ENCODE results near the gene ADAMTSL3. TPM values are rescaled to one million over a fixed set of nuclear protein-coding genes. Genes with fewer than 3 reads are reported as not detected.

Gene ADAMTSL3
- total RNA-seq, 1 experiment from 2014 or later = 0.05 TPM

GRCh38 chr15:83858820-83859505 is 205.0 kb downstream of the ADAMTSL3 start:
- no peak overlapping the region for H3K4me3 ChIP-seq (replicated peaks in 1 of 2; ENCODE audit: low read depth in 1 of 2, low read length in 2 of 2)
- peaks cover 0 to 4% of the 10 kb centered on the region in 2 experiments; a peak in 1 of 4 replicates for H3K4me1 ChIP-seq (ENCODE audit: control insufficient read depth in 1 of 2, insufficient read depth in 2 of 2, low read length in 2 of 2)
- ChIA-PET RAD21 (ENCODE audit: low non-redundant PET in 1 of 2, low total read pairs in 2 of 2, uncharacterized antibody in 2 of 2, unreplicated experiment in 2 of 2) (no interaction called here), POLR2A (no interaction called here), CTCF (no interaction called here)
- H3K9me3 ChIP-seq (ENCODE audit: control insufficient read depth in 1 of 2, insufficient read depth in 1 of 2, low read depth in 1 of 2, low read length in 2 of 2) = no peaks in the 10 kb centered on the region
- H3K36me3 ChIP-seq (ENCODE audit: control insufficient read depth in 1 of 2, insufficient read depth in 2 of 2, low read length in 2 of 2) = no peaks in the 10 kb centered on the region
- H3K9ac ChIP-seq (ENCODE audit: low read length) = no peak overlapping the region
- no peak overlapping the region for H3K27ac ChIP-seq (ENCODE audit: low read depth, low read length)
- BruUV-seq (replicated peaks) = no TSS peak
- TF ChIP-seq POLR2AphosphoS5 (IDR thresholded peaks at IDR 0.05; ENCODE audit: low read depth, low read length) (no peak), ZFX (IDR thresholded peaks at IDR 0.05) (no peak), CBX3 (IDR thresholded peaks at IDR 0.05; ENCODE audit: low read depth) (no peak), ZBTB33 (IDR thresholded peaks at IDR 0.05; ENCODE audit: extremely low read depth, insufficient replicate concordance, low read length) (no peak), EGR1 (IDR thresholded peaks at IDR 0.05; ENCODE audit: low read depth) (no peak), RAD21 (IDR thresholded peaks at IDR 0.05; ENCODE audit: low read depth) (no peak), ZNF274 (IDR thresholded peaks at IDR 0.05; ENCODE audit: low read depth, low read length) (no peak), EZH2 (IDR thresholded peaks at IDR 0.05) (no peak)
- H3K79me2 ChIP-seq (ENCODE audit: insufficient read depth, low read length) = no peaks in the 10 kb centered on the region
- no peaks in the 10 kb centered on the region for H4K20me1 ChIP-seq (ENCODE audit: insufficient read depth)
- H3K9me2 ChIP-seq (ENCODE audit: insufficient read depth) = no peaks in the 10 kb centered on the region
- H3K27me3 ChIP-seq (ENCODE audit: insufficient read depth, low read length) = no peaks in the 10 kb centered on the region
- ATAC-seq = no peak
- DNase-seq (ENCODE audit: low read depth, low spot score) = no peak
- no peak overlapping the region for H3K4me2 ChIP-seq (ENCODE audit: low read length)
- H2AFZ ChIP-seq (ENCODE audit: low read depth, low read length, poor library complexity, severe bottlenecking) = no peak overlapping the region
- intact Hi-C loops (cut with micrococcal nuclease) = no loop called here

Data from HCT116 (cell line).